Inflammatory macrophage treated with lipopolysaccharide for 1 hour (primary cell): ENCODE data around the gene LRRC4C.
"Not testable (repeated sequence)": the region's sequence is repeated elsewhere in the genome, so short reads cannot be mapped to it uniquely, and the experiment has no call there.

Experiments
- DNase-seq, 2 donors: peaks; one replicate each; pipeline ENCODE4 v3.0.0-alpha.2; 2020 to 2022

LRRC4C gene

DNA sequence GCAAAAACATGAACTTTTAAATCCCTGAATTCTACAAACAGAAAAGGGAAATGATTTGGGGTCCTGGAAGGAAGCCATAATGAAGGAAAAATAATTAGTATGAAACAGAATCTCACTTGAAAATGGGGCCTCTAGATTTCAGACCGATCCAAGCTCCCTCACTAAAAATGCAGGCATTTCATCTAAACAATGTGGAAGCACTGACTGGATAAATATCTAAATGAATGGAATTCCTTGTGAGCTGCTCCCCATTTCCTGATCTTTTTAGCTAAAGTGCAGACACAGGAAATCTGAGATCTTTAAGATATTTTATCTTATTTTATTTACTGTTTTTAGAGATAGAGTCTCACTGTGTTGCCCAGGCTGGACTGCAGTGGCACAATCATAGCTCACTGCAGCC is 1255.8 kb downstream of the LRRC4C start:
- no peak for DNase-seq

DNA sequence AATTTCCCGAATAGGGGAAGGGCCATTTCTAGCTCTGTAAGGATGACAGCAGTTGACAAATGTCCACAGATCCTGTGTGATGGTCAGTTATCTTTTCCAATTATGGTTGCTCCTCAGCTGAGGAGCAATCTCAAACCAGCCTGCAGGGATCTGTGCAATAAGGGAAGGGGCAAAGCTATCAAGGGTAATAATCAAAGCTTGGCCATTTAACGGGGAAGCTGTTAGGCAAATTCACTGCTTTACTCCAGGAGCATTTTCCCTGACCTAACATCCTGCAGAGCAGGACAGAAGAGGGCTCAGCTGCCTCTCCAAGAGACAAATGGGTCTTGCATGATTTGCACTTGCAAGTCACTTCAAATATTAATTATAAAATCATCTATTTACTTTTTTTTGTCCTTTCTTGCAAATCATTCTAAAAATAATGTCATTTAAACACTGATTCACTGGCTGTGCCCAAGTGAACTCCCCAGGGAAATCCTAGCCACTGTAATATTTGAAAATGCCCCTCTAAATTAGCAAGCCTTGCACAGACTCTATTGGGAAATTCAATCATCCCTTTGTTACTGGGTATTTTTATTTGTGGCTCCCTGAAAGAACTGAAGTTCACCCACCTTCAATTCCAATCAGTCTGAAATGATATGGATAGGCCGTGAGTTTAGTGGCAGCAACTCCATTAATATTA is 1256.7 kb downstream of the LRRC4C start:
- DNase-seq: no peak

DNA sequence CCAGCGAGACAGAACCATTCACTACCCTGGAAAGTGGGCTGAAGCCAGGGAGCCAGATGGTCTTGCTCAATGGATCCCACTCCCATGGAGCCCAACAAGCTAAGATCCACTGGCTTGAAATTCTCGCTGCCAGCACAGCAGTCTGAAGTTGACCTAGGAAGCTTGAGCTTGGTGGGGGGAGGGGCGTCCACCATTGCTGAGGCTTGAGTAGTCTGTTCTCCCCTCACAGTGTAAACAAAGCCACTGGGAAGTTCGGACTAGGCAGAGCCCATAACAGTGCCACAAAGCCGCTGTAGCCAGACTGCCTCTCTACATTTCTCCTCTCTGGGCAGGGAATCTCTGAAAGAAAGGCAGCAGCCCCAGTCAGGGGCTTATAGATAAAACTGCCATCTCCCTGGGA is 1266.9 kb downstream of the LRRC4C start:
- not testable (repeated sequence) for DNase-seq

DNA sequence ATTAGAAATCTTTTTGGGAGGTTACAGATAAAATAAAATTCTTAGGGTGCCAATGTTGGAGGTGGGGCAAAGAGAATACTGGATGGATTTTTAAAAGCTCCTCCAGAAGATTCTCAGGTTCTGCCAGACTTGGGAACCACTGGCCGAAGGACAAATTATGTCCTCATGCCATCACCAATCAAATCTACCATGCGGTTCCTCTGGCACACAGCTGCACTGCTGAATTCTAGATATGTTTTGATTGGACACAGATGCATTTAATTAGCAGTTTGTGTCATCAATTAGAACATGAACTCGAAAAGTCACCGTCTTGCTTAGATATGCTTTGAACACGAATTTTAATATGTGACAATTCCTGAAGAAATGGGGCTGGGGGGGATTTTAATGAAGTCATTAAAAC is 1269.2 kb downstream of the LRRC4C start:
- no peak for DNase-seq

DNA sequence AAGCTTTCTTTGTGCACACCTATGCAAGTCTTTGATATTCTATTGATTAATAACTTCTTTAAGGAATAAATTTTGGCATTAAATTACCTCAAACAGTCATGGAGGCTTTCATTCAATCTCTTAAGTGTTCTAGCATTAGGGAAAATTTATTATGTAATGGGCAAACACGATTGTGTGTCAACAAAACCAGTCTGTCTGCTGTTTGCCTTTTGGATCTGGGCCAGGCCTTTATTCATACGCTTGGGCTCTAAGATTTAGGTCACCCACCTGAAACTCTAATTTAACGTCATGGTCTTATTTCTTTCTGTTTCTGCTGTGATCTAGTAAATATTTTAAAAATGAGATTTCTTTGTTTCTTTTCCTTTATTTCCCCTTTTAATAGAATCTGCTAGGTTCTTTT is 1270.6 kb downstream of the LRRC4C start:
- DNase-seq: no peak

DNA sequence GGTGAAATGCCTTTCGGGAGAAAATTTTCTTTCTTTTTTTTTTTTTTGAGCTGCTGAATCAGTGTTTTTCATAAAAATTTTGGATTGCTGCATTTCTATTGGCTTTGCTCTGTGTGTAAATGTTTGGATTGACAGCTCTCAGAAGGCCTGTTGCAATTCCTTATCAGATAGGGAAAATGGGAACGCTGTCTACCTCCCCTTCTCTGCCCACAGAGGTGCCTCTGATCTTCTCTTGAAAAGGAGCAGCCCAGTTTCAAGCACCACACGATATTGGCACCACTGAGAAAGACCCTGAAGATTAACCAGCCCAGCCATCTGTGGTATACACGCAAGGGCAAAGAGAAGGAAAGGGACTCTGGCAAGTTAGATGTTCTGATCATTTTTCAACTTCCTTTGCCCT is 1272.2 kb downstream of the LRRC4C start:
- no peak for DNase-seq

DNA sequence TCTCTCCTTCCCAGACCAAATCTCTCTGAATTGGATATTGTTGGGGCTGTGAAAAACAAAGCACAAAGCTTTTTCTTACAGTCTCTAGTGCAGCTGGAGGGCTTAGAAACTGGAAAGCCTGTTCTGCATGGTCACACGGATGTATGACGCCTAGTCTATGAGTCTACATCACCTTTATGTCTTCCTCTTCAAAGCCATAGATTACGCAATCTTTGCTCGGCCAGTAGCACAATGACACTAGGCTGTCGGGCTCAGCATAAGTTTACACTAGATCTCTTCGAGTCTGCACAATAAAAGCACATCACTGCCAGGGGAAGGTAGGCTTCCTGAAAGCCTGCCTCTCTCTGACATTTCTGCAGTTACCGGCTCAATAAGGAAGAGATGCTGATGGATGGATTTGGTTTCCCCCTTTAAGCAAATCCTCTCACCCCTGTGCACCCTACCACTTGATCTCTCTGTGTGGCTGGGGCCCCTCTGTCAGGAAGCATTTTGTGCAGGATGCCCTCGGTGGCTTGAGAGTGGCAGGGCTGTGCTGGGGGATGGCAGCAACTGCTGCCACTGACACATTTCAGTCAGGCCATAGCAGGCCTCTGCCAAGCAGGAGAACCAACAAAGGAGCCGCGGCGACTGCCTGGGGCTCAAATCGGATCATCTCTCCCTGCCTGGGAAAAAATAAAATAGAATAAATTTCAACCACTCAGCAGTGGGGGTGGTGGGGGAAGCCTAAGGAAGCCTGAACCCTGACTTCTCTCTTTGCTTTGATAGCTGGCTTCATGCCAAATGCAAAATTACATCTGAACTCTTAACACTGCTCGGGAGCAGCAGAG is 1272.8 kb downstream of the LRRC4C start:
- no peak for DNase-seq

DNA sequence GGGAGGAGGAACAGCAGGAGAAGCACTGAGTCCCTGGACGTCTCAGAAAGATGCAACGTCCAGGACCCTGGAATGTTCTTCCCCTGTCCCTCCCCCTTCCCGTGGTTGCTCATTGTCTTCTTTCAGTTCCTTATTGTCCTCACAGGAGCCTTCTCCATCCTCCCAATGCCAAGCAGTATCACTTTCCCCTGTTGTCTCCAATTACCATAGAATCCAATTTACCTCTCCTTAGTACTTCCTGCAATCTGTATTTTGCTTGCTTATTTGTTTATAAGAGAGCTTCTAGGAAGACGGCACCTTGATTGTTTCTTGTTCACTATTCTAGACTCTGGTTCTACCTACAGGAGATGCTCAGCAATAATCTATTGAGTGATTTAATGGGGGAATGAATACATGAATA is 1273.7 kb downstream of the LRRC4C start:
- DNase-seq: no peak

DNA sequence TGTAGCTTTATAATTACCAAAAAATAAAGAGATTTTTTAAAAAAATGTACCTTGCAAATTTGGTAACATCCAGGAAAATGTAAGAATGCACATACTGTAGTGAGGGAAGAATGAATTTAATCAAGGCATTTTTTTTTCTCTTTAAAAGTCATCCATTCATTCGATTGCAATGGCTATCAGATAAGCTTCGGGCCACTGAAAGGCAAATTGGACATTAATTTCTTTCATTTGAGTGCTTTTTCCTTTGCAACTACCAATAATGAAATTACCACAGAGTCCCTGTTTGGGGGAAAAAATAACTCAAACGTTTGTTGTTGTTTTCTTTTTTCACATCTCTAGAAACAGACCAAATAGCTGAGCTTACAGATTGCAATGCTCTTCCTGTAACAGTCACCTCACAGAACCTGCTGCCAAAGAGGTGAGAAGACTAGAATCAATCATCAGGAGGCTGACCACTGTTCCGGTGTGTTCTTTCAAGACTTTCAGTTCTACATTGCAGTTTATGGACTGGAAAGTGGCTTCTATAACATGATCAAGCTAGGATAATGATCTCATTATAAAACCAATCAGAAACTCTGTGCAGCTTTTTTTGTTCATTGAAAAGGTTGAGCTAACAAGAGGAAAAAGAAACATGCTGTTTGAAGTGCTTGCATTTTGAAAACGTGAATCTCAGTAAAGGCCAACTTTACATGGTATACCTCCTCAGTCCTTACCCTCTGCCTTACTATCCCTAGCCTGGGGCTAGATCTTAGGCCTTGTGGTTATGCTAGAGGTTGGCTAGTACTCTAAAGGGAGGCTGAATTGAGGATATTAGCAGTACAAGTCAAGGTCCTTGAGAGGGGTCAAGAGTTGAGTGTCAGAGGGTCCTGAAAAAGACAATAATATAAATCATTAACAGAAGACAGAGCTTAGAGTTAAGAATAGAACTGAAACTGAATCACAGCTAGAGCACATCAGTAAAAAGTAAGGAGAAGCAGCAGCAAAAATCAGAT is 1276.1 kb downstream of the LRRC4C start:
- no peak for DNase-seq

DNA sequence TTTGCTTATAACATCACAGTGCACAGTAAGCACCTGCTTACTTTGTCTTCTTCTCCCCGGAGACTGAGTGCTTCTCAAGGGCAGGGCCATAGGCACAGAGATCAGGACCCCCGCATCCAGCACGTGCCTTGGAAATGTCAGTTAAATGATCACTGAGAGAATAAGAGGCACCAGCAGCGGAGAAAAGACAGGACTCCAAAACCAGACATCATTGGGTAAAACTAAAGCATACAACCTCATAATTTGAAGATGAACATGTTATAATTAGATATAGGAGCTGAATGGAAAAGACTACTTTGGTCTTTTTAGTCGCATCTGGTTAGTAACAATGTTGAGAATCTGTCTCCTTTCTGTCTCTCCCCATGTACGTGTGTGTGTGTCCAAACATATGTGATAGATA is 1279.9 kb downstream of the LRRC4C start:
- DNase-seq: no peak

DNA sequence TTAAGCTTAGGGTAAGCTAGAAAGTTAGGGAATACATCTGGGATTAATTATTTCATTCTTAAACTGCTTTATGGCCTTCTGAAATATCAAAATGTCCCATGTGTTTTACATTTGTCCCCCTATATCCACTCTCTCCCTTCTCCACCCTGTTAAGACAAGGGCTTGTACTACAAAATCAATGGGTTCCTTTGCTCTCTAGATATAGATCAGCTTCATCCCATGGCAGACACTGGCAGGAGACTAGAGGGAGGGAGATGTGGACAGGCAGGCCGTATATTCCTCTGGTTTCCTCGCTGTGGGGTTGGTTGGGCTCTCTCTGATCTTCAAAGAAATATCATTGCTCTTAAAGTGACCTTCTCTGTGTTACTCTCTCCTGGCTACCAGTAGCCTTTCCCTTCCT is 1281.0 kb downstream of the LRRC4C start:
- no peak for DNase-seq

DNA sequence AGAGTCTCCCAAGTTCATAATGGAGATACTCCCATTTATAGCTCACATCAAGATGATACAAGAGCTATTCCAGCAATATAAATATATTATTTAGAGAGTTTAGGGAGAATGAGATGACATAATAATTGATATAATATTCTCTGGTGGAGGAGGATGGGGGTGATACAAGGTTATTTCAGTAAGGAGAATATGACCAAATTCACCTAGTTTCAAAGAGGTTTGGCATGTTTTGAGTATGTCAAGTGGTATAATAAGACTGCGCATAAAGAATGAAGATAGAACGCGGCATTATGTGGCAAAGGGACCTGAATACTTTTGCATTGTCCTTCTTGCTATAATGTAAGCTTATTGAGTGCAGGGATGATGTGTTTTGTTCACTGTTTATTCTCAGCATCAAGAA is 1283.5 kb downstream of the LRRC4C start:
- DNase-seq: no peak

DNA sequence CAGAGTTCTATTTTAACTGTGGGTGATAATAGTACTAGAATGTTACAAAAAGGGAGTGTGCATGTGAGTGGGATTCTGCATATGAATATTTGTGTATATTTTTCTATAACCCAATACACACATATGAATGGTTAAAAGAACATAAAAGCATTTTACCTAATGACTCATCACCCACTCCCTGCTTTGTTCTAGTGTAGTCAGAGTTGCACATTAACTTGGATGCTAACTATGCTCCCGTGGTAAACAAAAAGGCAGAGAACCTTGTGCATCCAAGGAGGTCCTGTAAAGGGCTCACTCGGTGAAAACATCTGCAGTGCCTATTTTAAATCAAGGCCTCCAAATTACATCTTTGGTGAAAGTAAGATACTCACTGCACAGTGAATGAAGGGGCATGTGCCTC is 1289.4 kb downstream of the LRRC4C start:
- DNase-seq: no peak

DNA sequence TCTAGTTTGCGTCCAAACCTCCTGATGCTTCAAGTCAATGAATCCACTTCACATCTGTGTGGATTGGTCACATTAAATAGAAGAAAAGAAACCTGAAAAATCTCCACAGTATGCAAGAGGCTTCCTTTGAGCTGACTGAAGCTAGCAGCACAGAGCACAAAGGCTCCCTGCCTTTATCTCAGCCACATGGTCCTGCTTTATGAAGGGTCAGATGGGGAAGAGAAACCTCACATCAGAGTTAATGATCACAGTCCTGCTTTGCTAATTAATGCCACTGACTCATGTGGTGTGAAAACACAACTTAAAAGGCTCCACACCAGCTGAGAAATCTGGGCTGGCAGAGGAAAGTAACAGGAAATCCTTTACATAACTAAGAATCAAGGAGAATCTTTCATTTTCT is 1291.0 kb downstream of the LRRC4C start:
- no peak for DNase-seq

DNA sequence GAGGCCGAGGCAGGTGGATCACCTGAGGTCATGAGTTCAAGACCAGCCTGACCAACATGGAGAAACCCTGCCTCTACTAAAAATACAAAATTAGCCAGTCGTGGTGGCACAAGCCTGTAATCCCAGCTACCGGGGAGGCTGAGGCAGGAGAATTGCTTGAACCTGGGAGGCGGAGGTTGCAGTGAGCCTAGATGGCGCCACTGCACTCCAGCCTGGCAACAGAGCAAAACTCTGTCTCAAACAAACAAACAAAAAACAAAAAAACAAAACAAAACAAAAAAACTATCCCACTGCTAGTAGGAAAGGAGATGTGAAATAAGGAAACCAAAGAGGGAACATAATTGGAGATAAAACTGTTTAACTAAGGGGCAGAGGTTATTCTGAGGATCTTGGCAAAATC is 1291.6 kb downstream of the LRRC4C start:
- DNase-seq: not testable (repeated sequence)

DNA sequence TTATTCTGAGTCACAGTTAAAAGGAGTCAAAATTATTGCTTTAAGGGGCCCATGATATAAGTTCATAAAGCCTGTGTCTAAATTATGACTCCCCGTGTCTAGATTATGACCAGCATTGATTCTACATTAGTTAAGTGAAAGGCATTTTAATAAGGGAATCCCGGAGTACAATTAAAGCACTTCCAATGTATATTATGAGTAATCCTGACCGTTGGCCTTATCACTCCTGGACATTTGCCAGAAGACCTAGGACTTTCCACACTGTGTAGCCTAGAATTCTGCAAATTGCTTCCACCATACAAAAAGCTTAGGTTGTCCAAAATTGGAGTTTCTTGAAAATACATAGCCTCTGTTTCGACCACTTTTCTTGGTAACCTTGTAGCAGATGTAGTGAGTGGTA is 1292.6 kb downstream of the LRRC4C start:
- DNase-seq: no peak

DNA sequence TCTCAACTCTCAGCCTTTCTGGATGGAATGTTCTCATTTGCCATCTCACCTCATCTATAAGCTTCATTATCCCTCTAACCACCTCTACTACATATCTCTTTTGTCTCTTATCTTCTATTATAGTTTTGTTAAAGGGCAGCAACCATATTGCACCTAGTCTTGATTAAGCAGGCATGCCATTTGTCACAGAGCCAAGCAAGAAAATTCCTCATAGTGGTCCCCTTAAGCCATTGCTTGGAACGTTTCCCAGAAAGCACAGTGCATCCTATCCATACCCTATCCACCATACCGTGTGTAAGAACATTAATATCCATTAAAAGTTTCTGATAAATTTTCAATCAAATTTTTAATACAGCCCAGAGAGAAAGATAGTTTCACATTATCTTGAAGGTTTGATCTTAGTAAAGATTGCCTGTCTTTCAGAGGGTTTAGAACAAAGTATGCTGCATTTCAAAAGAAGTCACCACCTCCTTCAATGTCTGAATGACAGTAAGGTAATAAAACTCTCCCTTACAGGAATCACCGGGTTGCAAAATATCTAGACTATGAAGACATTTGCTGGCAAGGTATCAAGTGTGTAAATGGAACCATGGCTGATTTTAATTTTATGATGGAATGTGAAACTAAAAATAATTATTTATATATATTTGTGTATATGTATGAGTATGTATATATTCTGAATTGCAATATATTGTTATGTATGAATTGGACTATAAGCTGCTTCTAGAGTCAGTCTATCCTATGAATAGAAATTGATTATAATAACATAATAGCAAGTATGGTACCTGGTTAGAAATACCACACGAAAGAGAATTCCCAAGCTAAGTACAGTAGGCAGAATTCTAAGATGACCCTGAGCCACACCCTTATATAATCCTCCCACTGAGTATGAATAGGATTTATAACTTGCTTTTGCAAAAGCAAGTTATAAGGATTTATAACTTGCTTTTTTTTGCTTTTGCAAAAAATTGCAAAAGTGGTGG is 1296.3 kb downstream of the LRRC4C start:
- no peak for DNase-seq

DNA sequence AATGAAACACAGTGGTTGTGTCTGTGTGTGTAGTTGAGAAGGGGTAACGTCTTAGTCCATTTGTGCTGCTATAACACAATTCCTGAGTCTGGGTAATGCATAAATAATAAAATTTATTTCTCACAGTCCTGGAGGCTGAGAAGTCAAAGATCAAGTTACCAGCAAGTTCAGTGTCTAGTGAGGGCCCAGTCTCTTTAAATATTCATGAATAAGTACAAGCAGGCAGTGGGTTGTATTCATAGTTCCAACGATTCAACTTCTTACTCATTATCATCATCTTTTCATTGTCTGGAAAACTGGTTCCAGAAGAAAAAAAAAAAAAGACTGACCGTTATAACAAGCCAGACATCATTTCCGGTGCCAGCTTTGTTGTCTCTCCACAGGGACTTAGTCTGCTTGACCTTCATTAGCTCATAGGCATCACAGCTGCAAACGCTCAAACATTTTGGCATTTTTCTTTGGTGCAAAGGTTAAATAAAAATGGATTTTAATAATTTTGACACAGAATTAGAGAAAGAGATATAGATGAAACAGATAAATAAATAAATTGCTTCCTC is 1297.5 kb downstream of the LRRC4C start:
- DNase-seq: no peak

DNA sequence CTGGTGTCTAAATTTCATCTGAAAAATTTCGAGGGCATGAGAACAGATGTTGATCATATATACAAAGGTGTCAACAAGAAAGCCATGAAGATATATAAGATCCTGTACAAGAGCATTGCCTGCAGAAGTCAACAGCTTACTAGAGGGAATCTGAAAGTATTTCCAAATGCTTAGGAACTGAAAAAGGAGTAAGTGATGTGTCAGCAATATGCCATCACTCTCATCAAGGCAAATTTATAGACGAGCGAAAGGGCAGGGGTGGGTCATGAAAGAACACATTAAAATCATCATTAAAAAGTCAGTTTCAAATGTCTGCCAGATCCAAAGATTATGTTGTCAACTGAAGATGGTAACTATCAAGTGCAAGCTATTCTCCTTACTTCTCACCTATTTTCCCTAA is 1299.0 kb downstream of the LRRC4C start:
- no peak for DNase-seq

DNA sequence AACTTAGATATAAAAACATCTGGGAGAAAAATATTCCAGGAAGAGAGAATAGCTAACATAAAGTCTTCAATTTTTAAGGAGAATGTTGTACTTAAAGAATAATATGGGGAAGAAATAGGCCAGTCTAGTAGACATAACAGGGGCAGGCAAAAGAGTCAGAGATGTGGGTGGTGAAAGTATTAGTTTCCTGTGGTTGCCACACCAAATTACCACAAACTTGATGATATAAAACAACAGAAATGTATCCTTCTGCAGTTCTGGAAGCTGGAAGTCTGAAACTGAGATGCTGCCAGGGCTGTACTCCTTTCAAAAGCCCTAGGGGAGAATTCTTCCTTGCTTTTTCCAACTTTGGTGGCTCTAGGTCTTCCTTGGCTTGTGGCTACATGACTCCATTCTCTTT is 1309.7 kb downstream of the LRRC4C start:
- no peak for DNase-seq

DNA sequence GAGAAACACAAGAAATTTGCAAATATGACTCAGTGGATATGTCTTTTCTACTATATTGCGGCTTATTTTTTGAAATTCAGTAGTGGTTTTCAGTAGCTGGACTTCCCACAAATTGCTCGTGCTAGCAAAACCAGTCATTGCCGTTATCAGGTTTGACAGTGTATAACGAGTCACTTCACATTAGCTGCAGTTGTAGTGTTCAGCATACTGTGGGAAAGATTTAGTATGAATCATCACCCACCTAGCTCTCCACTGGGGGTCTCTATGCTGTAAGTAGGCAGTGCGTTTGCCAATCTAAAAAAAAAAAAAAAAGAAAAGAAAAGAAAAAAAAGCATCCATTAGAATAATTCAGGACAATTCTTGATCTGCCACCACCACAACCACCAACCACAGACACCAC is 1318.9 kb downstream of the LRRC4C start:
- DNase-seq: no peak

DNA sequence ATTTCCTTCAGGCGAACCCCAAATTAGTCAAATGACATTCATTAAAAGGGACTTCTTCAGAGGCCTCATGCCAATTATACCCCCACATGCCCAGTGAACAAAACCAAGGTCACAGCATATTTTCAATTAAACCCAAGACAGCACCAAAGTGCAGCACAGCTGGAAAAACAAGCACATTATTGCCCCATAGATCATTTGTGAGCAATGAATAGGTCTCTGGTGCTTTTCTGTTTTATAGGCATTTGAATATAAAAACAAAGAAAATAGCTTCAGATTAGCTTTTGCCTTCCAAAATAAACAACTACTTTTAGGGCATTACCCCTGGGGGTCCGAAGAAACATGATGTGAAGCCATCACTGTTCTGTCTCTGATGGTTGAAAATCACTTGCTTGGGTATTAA is 1319.9 kb downstream of the LRRC4C start:
- DNase-seq: no peak
